ENCODE results near the gene TMSB10.

The TMSB10 gene

DNA sequence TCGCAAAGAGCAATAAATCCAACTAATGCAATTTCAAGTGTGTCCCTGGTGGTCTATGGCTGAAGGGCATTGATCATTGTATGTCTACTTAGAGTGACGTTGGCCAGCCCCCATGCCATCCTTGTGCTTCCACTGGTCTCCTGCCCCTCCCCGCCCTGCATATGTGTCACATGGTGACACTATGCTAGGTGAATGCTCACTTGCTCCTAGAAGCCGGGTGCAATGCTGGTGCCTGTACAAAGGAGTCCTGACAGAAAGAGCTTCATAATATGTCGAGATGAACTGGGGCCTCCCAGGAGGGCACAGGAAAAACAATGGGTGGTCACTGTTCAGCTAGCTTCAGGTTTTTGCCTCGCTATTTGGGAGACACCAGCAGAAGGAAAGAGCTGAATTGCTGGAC lies 18.7 kb upstream of the TMSB10 start:
- TF ChIP-seq, protein P1, sequence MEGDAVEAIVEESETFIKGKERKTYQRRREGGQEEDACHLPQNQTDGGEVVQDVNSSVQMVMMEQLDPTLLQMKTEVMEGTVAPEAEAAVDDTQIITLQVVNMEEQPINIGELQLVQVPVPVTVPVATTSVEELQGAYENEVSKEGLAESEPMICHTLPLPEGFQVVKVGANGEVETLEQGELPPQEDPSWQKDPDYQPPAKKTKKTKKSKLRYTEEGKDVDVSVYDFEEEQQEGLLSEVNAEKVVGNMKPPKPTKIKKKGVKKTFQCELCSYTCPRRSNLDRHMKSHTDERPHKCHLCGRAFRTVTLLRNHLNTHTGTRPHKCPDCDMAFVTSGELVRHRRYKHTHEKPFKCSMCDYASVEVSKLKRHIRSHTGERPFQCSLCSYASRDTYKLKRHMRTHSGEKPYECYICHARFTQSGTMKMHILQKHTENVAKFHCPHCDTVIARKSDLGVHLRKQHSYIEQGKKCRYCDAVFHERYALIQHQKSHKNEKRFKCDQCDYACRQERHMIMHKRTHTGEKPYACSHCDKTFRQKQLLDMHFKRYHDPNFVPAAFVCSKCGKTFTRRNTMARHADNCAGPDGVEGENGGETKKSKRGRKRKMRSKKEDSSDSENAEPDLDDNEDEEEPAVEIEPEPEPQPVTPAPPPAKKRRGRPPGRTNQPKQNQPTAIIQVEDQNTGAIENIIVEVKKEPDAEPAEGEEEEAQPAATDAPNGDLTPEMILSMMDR (conservative IDR thresholded peaks at IDR 0.05; ENCODE audit: low read depth, low read length), result no peak
- no peak for DNase-seq (ENCODE audit: low read depth)
- no peak overlapping the region for H3K4me3 ChIP-seq (ENCODE audit: low read length)

DNA sequence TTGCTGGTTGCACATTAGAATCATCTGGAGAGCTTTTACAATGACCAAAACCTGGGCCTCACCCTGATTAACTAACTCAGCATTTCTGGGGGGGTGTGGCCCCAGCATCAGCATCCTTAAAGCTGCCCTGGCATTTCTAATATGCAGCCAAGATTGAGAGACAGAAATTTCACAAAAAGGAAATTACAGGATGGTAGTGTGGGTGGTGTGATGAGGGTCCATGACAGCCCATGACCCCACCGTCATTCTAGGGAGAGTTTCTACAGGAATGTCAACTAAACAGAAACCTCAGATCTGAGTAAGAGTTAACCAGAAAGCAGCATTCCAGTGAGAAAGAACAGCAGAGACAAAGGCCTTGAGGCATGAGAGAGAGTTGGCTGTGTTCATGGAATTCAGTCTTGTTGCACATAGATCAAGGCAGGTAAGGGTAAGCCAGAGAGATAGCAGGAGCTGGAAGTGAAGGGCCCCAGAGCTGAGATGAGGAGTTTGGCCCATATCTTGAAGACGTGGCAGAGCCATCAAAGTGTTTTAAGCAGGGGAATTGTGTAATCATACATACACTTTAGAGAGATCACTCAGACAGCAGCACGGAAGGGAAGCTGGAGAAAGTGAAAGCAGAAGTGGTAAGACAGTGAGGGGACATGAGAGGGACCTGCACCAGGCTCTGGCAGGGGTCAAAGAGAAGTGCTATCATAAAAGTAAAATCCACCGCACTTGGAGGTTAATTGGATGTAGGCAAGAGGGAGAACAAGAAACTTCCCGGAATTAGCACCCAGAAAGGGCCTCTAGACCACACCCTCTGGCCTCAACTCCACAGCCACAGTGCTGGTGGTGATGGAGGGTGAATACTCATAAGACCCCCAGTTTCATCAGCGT lies 16.8 kb upstream of the TMSB10 start:
- no peak overlapping the region for H3K4me3 ChIP-seq (ENCODE audit: low read length)
- no peak for DNase-seq (ENCODE audit: low read depth)
- TF ChIP-seq, protein P1 (conservative IDR thresholded peaks at IDR 0.05; ENCODE audit: low read depth, low read length), result no peak

DNA sequence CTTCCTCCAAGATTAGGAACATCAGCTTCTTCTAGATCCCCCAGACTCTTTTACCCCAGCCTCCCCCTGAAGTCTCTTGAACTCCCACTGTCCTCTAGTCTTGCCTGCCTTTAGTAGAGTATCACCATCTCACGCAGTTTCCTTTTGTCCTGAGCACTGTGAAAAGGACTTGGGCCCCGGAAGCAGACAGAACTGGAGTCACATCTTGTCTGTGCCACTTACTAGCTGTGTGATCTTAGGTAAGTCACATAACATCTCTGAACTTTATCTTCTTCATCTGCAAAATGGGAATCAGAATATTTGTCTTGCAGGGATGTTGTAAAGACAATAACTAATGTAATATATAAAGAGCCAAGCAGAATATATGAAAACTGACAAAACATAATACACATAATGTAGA lies 16.1 kb upstream of the TMSB10 start:
- DNase-seq (ENCODE audit: low read depth), result no peak
- no peak overlapping the region for H3K4me3 ChIP-seq (ENCODE audit: low read length)
- TF ChIP-seq, protein P1 (conservative IDR thresholded peaks at IDR 0.05; ENCODE audit: low read depth, low read length), result no peak

DNA sequence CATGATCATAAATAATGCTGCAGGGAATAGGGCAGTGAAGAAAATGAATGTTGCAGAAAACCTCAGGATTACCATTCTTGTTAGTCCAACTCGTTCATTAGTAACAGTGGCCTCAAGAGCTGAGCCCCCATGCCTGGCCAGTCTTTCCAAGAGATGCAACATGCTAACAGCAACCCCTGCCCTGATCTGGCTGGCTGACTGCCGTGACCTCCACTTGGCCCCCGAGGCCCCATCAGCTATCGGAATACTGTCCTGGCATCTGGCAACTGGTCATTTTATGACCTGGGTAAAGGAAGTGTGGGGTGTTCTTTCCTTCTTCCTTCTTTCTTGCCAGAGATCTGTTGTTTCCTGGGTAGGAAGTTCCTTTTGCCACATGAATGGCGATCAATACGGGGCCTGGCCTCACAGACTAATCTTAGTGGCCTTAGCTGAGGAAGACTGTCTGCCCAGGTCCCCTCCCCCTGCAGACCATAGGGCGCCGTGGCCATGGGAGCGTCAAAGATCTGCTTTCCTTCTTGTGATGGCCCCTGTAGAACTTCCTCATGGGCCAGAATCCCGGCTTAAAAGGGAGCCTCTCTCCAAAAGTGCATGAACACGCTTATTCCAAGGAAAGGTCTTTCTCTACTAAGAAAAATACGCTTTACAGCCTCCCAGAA lies 14.0 kb upstream of the TMSB10 start:
- no peak overlapping the region for H3K4me3 ChIP-seq (ENCODE audit: low read length)
- TF ChIP-seq, protein P1 (conservative IDR thresholded peaks at IDR 0.05; ENCODE audit: low read depth, low read length), result no peak
- no peak for DNase-seq (ENCODE audit: low read depth)

DNA sequence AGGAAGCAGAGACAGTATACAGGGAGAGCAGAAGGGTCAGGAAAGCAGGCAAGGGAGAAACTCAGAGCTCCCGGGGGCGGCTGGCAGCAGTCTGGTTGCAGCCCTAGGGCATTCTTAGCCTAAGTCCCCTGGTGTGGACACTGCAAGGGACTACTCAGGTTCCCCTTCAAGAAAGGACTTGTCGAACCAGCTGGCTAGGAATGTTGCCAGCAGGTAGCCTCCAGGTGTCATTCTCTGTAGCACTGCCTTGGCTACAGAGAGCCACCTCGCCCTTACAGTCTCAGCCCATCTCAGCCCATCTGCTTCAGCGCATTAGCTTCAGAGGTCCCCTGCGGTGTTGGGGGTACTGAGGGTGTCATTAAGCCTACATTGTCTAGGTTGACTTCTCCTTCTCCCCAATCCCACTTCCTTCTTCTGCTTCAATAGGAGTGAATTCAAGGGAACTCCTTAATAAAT lies 11.3 kb upstream of the TMSB10 start:
- no peak for DNase-seq (ENCODE audit: low read depth)
- TF ChIP-seq, protein P1 (conservative IDR thresholded peaks at IDR 0.05; ENCODE audit: low read depth, low read length), result no peak
- no peak overlapping the region for H3K4me3 ChIP-seq (ENCODE audit: low read length)

DNA sequence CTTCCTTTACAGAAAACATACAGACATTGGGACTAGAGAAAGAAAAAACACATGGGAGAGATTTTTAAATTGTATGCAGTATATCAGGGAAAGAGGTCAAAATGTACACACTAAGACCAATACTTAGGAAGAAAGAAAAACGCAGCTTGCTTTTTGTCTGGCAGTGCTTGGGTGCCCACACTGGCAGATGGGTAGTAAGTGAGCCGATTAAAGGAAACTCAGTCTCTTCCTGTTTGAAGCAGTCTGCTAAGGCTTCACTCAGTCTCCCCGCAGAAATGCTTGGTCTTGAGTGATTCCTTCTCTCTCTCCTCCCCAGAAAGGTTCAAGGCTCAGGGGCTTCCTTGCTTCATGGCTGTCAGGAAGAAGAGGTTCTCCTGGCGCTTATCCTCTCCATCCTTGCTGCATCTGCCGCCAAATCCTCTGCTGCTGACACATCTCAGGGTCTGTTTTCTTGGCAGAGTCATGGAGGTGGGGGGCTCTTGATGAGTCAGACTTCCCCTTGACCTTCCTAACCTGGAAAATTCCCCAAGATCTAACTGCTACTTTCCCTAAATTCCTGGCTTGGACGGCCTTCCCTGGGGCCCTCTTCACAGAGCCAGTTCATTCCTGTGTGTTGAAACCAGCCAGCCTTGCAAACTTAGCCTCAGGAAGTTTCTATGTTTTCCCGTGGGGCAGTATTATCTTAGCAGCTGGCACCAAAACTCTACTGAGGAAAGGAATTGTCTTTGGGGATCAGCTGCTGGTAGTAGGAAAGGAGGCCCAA lies 10.5 kb upstream of the TMSB10 start:
- TF ChIP-seq, protein P1 (conservative IDR thresholded peaks at IDR 0.05; ENCODE audit: low read depth, low read length), result no peak
- no peak overlapping the region for H3K4me3 ChIP-seq (ENCODE audit: low read length)
- DNase-seq (ENCODE audit: low read depth), result no peak

Data from retinal pigment epithelial cell (primary cell).